ENCODE data around the gene FGFR4.
A peak's percentile ranks its signal among the peaks of the same experiment; 100 is the strongest.

Gene FGFR4

DNA sequence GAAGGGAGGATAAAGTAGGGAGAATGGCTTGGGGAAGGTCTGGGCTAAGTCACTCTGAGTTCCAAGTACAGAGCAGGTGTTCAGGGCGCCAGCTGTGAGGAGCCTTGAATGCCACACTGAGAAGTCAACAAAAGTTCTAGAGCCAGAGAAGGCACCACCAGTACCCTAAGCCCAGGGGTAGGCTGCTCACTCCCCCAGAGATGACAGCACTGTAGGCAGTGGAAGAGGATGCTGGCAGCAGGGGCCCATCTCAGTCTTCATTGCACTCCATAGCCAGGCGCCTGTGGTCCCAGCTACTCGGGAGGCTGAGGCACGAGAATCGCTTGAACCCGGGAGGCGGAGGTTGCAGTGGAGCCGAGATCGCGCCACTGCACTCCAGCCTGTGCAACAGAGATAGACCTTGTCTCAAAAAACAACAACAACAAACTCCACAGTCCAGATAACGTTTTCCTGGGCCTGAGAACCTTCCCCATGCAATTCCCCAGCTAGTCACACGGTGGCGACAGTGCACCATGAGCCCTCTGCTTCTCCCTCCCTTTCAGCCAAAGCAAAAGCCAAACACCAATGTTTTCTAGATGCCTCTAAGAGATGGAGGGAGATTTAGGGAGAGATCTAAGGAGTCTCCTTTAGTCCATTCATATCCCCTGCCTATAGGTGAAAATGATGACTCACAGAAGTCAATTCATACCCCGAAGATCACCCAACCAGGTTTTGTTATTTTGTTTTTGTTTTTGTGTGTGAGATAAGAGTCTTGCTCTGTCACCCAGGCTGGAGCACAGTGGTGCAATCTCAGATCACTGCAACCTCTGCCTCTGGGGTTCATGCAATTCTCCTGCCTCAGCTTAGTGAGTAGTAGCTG, 27.1 kb downstream of the FGFR4 start:
- H3K14ac ChIP-seq (ENCODE audit: low read length in 2 of 2), result no peak overlapping the region
- WGBS, result 22% methylated on average over 12 of the region's 14 CpGs

DNA sequence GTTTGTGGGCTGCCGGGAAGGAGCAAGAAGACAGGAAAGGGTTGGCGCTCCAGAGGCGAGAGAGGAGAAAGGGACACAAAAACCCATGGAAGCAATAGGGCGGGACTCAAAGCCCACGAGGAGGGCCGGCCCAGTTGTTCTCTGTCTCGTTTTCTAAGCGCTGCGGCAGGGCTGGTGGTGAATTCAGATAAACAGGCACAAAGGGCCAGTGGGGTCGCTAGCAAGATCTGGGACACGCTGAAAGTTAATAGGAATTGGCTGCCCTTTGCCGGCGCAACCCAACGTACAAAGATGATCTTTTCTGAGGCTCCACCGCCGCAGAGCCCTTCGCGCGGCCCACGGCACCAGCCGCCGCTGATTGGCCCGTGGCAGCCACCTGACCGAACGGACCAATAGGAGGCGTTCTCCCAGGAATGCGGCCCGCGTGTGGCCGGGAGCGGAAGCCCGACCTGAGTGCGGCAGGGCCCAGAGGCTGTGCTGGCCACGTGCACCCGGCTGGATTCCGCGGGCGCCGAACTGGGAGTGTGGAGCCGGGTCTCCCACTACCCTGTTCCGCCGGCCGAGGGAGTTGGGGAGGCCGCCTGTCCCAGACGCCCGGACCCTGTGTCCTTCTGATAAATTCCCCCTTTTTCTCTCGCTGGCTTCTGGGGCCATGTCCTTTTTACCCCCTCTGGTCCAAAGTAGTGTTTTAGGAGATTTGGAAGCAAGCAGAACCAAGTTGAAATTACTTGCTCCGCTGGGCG, 30.1 kb downstream of the FGFR4 start:
- Histone ChIP-seq H2BK12ac (ENCODE audit: low read length in 2 of 2) (no peak overlapping the region), H3K36me3 (ENCODE audit: control insufficient read depth in 1 of 2, insufficient read depth in 2 of 2, low read depth in 1 of 2, low read length in 2 of 2) (no peaks in the 10 kb centered on the region), H3K14ac (ENCODE audit: low read length in 2 of 2) (no peak overlapping the region), H3K9ac (ENCODE audit: low read length) (peak overlapping the region; percentile 78), H3K23ac (ENCODE audit: low read length in 2 of 2) (no peak overlapping the region), H4K8ac (ENCODE audit: low read length) (peak overlapping the region; percentile 67), H4K91ac (ENCODE audit: low read length) (no peak overlapping the region), H2BK5ac (ENCODE audit: low read depth, low read length, poor library complexity, severe bottlenecking) (no peak overlapping the region), H3K27me3 (ENCODE audit: control insufficient read depth in 1 of 2, insufficient read depth in 1 of 2, low read length in 2 of 2) (no peaks in the 10 kb centered on the region), H3K4me2 (ENCODE audit: low read length, poor library complexity, severe bottlenecking) (no peak overlapping the region), H2AFZ (ENCODE audit: low read depth, low read length) (no peak overlapping the region), H3K4me1 (ENCODE audit: control insufficient read depth, insufficient read depth, low read depth, low read length) (peaks cover 4% of the 10 kb centered on the region), H2AK5ac (ENCODE audit: low read length, severe bottlenecking) (no peak overlapping the region), H3K4ac (ENCODE audit: low read depth in 1 of 2, low read length in 2 of 2) (no peak overlapping the region), H3K4me3 (ENCODE audit: insufficient read depth in 1 of 2, low read depth in 1 of 2, low read length in 2 of 2) (peak overlapping the region in 1 of 2 experiments; percentile 71), H2BK120ac (ENCODE audit: low read depth, low read length) (no peak overlapping the region), H3K27ac (ENCODE audit: low read length, poor library complexity, severe bottlenecking) (no peak overlapping the region), H3K18ac (ENCODE audit: low read depth in 1 of 2, low read length in 2 of 2) (no peak overlapping the region), H3K9me3 (ENCODE audit: control insufficient read depth, low read length) (no peaks in the 10 kb centered on the region), H2BK15ac (ENCODE audit: low read depth, poor library complexity, severe bottlenecking) (no peak overlapping the region), H3K79me1 (replicated peaks; ENCODE audit: low read length, poor library complexity, severe bottlenecking) (no peaks in the 10 kb centered on the region)
- 59% methylated on average over 48 of the region's 49 CpGs for WGBS
- no peak for DNase-seq

More for the DNA sequence above, 27.1 kb downstream of the FGFR4 start:
- Histone ChIP-seq H3K4ac (ENCODE audit: low read depth in 1 of 2, low read length in 2 of 2) (no peak overlapping the region), H3K18ac (ENCODE audit: low read depth in 1 of 2, low read length in 2 of 2) (no peak overlapping the region), H3K9me3 (ENCODE audit: control insufficient read depth, low read length) (no peaks in the 10 kb centered on the region), H2BK12ac (ENCODE audit: low read length in 2 of 2) (no peak overlapping the region), H3K9ac (ENCODE audit: low read length) (peak overlapping the region; percentile 28), H3K4me3 (ENCODE audit: insufficient read depth in 1 of 2, low read depth in 1 of 2, low read length in 2 of 2) (no peak overlapping the region), H2BK15ac (ENCODE audit: low read depth, poor library complexity, severe bottlenecking) (no peak overlapping the region), H4K8ac (ENCODE audit: low read length) (no peak overlapping the region), H3K23ac (ENCODE audit: low read length in 2 of 2) (no peak overlapping the region), H3K27me3 (ENCODE audit: control insufficient read depth in 1 of 2, insufficient read depth in 1 of 2, low read length in 2 of 2) (peaks cover 0 to 5% of the 10 kb centered on the region in 2 experiments), H3K27ac (ENCODE audit: low read length, poor library complexity, severe bottlenecking) (no peak overlapping the region), H4K91ac (ENCODE audit: low read length) (no peak overlapping the region), H3K4me2 (ENCODE audit: low read length, poor library complexity, severe bottlenecking) (no peak overlapping the region), H3K79me1 (replicated peaks; ENCODE audit: low read length, poor library complexity, severe bottlenecking) (no peaks in the 10 kb centered on the region), H2AFZ (ENCODE audit: low read depth, low read length) (peak overlapping the region; percentile 48), H2AK5ac (ENCODE audit: low read length, severe bottlenecking) (no peak overlapping the region), H2BK5ac (ENCODE audit: low read depth, low read length, poor library complexity, severe bottlenecking) (no peak overlapping the region), H2BK120ac (ENCODE audit: low read depth, low read length) (no peak overlapping the region), H3K4me1 (ENCODE audit: control insufficient read depth, insufficient read depth, low read depth, low read length) (peaks cover 11% of the 10 kb centered on the region), H3K36me3 (ENCODE audit: control insufficient read depth in 1 of 2, insufficient read depth in 2 of 2, low read depth in 1 of 2, low read length in 2 of 2) (no peaks in the 10 kb centered on the region)
- peak; percentile 78 for DNase-seq

DNA sequence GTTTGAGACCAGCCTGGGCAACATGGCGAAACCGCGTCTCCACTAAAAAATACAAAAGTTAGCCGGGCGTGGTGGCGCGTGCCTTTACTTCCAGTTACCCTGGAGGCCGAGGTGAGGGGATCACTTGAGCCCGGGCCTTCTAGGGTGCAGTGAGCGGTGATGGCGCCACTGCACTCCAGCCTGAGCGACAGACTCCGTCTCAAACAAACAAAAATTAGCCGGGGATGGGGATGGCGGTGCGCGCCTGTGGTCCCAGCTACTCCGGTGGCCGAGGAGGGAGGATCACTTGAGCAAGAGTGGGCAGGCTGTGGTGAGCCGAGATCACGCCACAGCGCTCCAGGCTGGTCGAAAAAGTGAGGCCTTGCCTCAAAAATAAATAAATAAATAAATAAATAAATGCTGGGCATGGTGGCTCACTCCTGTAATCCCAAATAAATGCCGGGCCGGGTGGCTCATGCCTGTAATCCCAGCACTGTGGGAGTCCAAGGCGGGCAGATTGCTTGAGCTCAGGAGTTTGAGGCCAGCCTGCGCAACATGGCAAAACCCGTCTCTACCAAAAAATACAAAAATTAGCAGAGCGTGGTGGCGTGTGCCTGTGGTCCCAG, 30.8 kb downstream of the FGFR4 start:
- Histone ChIP-seq H2BK120ac (ENCODE audit: low read depth, low read length) (no peak overlapping the region), H3K4ac (ENCODE audit: low read depth in 1 of 2, low read length in 2 of 2) (no peak overlapping the region), H3K79me1 (replicated peaks; ENCODE audit: low read length, poor library complexity, severe bottlenecking) (no peaks in the 10 kb centered on the region), H3K27ac (ENCODE audit: low read length, poor library complexity, severe bottlenecking) (no peak overlapping the region), H2BK15ac (ENCODE audit: low read depth, poor library complexity, severe bottlenecking) (no peak overlapping the region), H3K9ac (ENCODE audit: low read length) (peak overlapping the region; percentile 78), H4K91ac (ENCODE audit: low read length) (no peak overlapping the region), H3K23ac (ENCODE audit: low read length in 2 of 2) (no peak overlapping the region), H3K4me1 (ENCODE audit: control insufficient read depth, insufficient read depth, low read depth, low read length) (peaks cover 1% of the 10 kb centered on the region), H3K27me3 (ENCODE audit: control insufficient read depth in 1 of 2, insufficient read depth in 1 of 2, low read length in 2 of 2) (no peaks in the 10 kb centered on the region), H3K36me3 (ENCODE audit: control insufficient read depth in 1 of 2, insufficient read depth in 2 of 2, low read depth in 1 of 2, low read length in 2 of 2) (no peaks in the 10 kb centered on the region), H2AFZ (ENCODE audit: low read depth, low read length) (no peak overlapping the region), H3K18ac (ENCODE audit: low read depth in 1 of 2, low read length in 2 of 2) (no peak overlapping the region), H2BK5ac (ENCODE audit: low read depth, low read length, poor library complexity, severe bottlenecking) (no peak overlapping the region), H3K14ac (ENCODE audit: low read length in 2 of 2) (no peak overlapping the region), H3K4me2 (ENCODE audit: low read length, poor library complexity, severe bottlenecking) (no peak overlapping the region), H3K4me3 (ENCODE audit: insufficient read depth in 1 of 2, low read depth in 1 of 2, low read length in 2 of 2) (peak overlapping the region in 1 of 2 experiments; percentile 3), H4K8ac (ENCODE audit: low read length) (no peak overlapping the region), H3K9me3 (ENCODE audit: control insufficient read depth, low read length) (no peaks in the 10 kb centered on the region), H2AK5ac (ENCODE audit: low read length, severe bottlenecking) (no peak overlapping the region), H2BK12ac (ENCODE audit: low read length in 2 of 2) (no peak overlapping the region)
- WGBS, result 98% methylated on average over 24 of the region's 30 CpGs
- DNase-seq, result no peak

DNA sequence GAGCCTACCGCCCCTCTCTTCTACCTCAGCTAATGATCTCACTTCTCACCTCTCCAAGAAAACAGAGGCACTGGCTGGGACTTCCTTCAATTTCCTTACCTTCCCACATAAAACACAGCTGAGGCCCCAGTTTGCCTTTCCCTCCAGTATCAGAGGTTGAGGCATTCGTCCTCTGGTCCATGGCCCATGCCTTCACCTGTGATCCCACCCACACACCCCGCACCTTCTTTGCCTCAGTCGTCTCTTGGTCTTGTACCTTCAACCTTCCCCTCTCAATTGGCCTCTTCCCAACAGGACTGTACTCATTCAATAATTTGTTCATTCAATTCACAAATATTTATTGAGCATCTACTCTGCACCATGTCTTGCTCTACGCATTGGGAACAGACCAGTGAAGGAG, 35.9 kb downstream of the FGFR4 start:
- Histone ChIP-seq H3K79me1 (replicated peaks; ENCODE audit: low read length, poor library complexity, severe bottlenecking) (no peaks in the 10 kb centered on the region), H3K27ac (ENCODE audit: low read length, poor library complexity, severe bottlenecking) (no peak overlapping the region), H4K8ac (ENCODE audit: low read length) (no peak overlapping the region), H2BK12ac (ENCODE audit: low read length in 2 of 2) (no peak overlapping the region), H2AK5ac (ENCODE audit: low read length, severe bottlenecking) (no peak overlapping the region), H3K23ac (ENCODE audit: low read length in 2 of 2) (no peak overlapping the region), H2BK15ac (ENCODE audit: low read depth, poor library complexity, severe bottlenecking) (no peak overlapping the region), H2BK120ac (ENCODE audit: low read depth, low read length) (no peak overlapping the region), H3K4me2 (ENCODE audit: low read length, poor library complexity, severe bottlenecking) (no peak overlapping the region), H3K9ac (ENCODE audit: low read length) (no peak overlapping the region), H4K91ac (ENCODE audit: low read length) (no peak overlapping the region), H2AFZ (ENCODE audit: low read depth, low read length) (no peak overlapping the region), H3K4me1 (ENCODE audit: control insufficient read depth, insufficient read depth, low read depth, low read length) (no peaks in the 10 kb centered on the region), H2BK5ac (ENCODE audit: low read depth, low read length, poor library complexity, severe bottlenecking) (no peak overlapping the region), H3K4me3 (ENCODE audit: insufficient read depth in 1 of 2, low read depth in 1 of 2, low read length in 2 of 2) (no peak overlapping the region), H3K4ac (ENCODE audit: low read depth in 1 of 2, low read length in 2 of 2) (no peak overlapping the region), H3K36me3 (ENCODE audit: control insufficient read depth in 1 of 2, insufficient read depth in 2 of 2, low read depth in 1 of 2, low read length in 2 of 2) (no peaks in the 10 kb centered on the region), H3K27me3 (ENCODE audit: control insufficient read depth in 1 of 2, insufficient read depth in 1 of 2, low read length in 2 of 2) (no peaks in the 10 kb centered on the region), H3K18ac (ENCODE audit: low read depth in 1 of 2, low read length in 2 of 2) (no peak overlapping the region), H3K9me3 (ENCODE audit: control insufficient read depth, low read length) (no peaks in the 10 kb centered on the region), H3K14ac (ENCODE audit: low read length in 2 of 2) (no peak overlapping the region)
- 96% methylated on average over 5 of the region's 5 CpGs for WGBS
- no peak for DNase-seq
